Body of pancreas (tissue), 4 donors: ENCODE data around the gene PDIA4. TPM values are rescaled to one million over a fixed set of nuclear protein-coding genes. Genes with fewer than 3 reads are reported as not detected.
"Not testable (repeated sequence)": the region's sequence is repeated elsewhere in the genome, so short reads cannot be mapped to it uniquely, and the experiment has no call there.

Experiments used
- ATAC-seq: fragments of 150-250 bp; one replicate; pipeline ENCODE4 v1.9.1; 2016
- DNase-seq, 4 donors: peaks; one replicate each; pipeline ENCODE4 v3.0.0-alpha.2; 2019
- H3K27ac ChIP-seq, 4 donors: fragments of 200-600 bp; sonication (generic); 1 replicate in 3 of 4; 2 replicates in 1 of 4; pipeline versions ENCODE4 v1.5.1 to v1.6.1; 2016 to 2019; ENCODE audit warnings: mild to moderate bottlenecking in 1 of 4, mixed read lengths in 1 of 4, moderate library complexity in 1 of 4
- H3K27me3 ChIP-seq, 2 donors: fragments of 200-600 bp; sonication (generic); one replicate each; pipeline ENCODE4 v1.6.0; 2016; ENCODE audit warnings: mild to moderate bottlenecking in 1 of 2
- H3K36me3 ChIP-seq, 2 donors: fragments of 200-600 bp; sonication (generic); replicated peaks in 1 of 2; 2 replicates each; pipeline ENCODE4 v1.5.1; 2016; ENCODE audit warnings: low read depth in 2 of 2; ENCODE audit not compliant: insufficient read depth in 1 of 2
- H3K4me1 ChIP-seq: fragments of 200-600 bp; sonication (generic); one replicate; pipeline ENCODE4 v1.6.0; 2016
- H3K4me3 ChIP-seq, 2 donors: fragments of 200-600 bp; sonication (generic); 1 replicate in 1 of 2; 2 replicates in 1 of 2; pipeline ENCODE4 v1.5.1; 2016 to 2019
- H3K9me3 ChIP-seq, 3 donors: fragments of 200-600 bp; sonication (generic); 1 replicate in 2 of 3; 2 replicates in 1 of 3; pipeline ENCODE4 v1.5.1; 2016
- CTCF ChIP-seq, 7 experiments: fragments of 450-650 bp in 4 of 7; fragments of 200-600 bp in 3 of 7; sonication (generic) in 3 of 7; IDR thresholded peaks; one replicate each; pipeline ENCODE4 v1.5.1; 2016 to 2019; ENCODE audit warnings: antibody characterized with exemption in 7 of 7
- POLR2A ChIP-seq, 3 donors: fragments of 450-650 bp; IDR thresholded peaks; one replicate each; pipeline ENCODE4 v1.6.1; 2016; ENCODE audit warnings: antibody characterized with exemption in 3 of 3, mild to moderate bottlenecking in 2 of 3
- WGBS, 2 donors: methylation state at CpG; one replicate each; pipeline ENCODE4 v1.1.5; 2017; 5-methylcytosine and 5-hydroxymethylcytosine counted together
- intact Hi-C: fragments of 100-400 bp; cut with DNase I; formaldehyde crosslinking; loops from one replicate; pipeline ENCODE4 v1.15.1; 2023
- total RNA-seq, 2 donors: library from RNA; depleted of rRNA; stranded (reverse); fragments of >200 nt; gene quantifications; one replicate each; pipeline ENCODE4 v1.1.0, GENCODE V29; 2016

The PDIA4 gene
- total RNA-seq, 2 donors from 2014 or later = 80.4 to 140 TPM

GRCh38 chr7:149050941-149051340 is 22.6 kb upstream of the PDIA4 start:
- DNase-seq (no peak), ATAC-seq (no peak)
- no peak overlapping the region for H3K4me3 ChIP-seq
- intact Hi-C loops = no loop called here
- no peaks in the 10 kb centered on the region for H3K27me3 ChIP-seq
- WGBS, 2 donors = 90 to 94% methylated on average over 3 of the region's 3 CpGs
- TF ChIP-seq POLR2A (IDR thresholded peaks at IDR 0.05) (no peak), CTCF (IDR thresholded peaks at IDR 0.05) (no peak)
- no peaks in the 10 kb centered on the region for H3K36me3 ChIP-seq
- H3K4me1 ChIP-seq = no peaks in the 10 kb centered on the region
- no peaks in the 10 kb centered on the region for H3K9me3 ChIP-seq
- H3K27ac ChIP-seq = no peak overlapping the region

GRCh38 chr7:149048805-149049204 is 20.5 kb upstream of the PDIA4 start:
- Histone ChIP-seq H3K9me3 (no peaks in the 10 kb centered on the region), H3K4me1 (no peaks in the 10 kb centered on the region), H3K36me3 (no peaks in the 10 kb centered on the region), H3K4me3 (no peak overlapping the region), H3K27ac (no peak overlapping the region), H3K27me3 (no peaks in the 10 kb centered on the region)
- intact Hi-C loops = no loop called here
- TF ChIP-seq CTCF (IDR thresholded peaks at IDR 0.05) (no peak), POLR2A (IDR thresholded peaks at IDR 0.05) (no peak)
- 74 to 88% methylated on average over 3 of the region's 3 CpGs for WGBS, 2 donors
- DNase-seq (no peak), ATAC-seq (no peak)

- DNase-seq = no peak
- TF ChIP-seq CTCF (IDR thresholded peaks at IDR 0.05) = no peak
- no peak for TF ChIP-seq POLR2A (IDR thresholded peaks at IDR 0.05)
- no peaks in the 10 kb centered on the region for H3K36me3 ChIP-seq
- no peak overlapping the region for H3K27ac ChIP-seq
- no peaks in the 10 kb centered on the region for H3K4me1 ChIP-seq
- 86 to 96% methylated on average over 2 of the region's 2 CpGs for WGBS, 2 donors
- ATAC-seq = no peak
- no peaks in the 10 kb centered on the region for H3K9me3 ChIP-seq
- H3K4me3 ChIP-seq = no peak overlapping the region
- intact Hi-C loops = no loop called here
- no peaks in the 10 kb centered on the region for H3K27me3 ChIP-seq
Observed at GRCh38 chr7:149046416-149046815, 18.1 kb upstream of the PDIA4 start.

GRCh38 chr7:149043936-149044335 is 15.6 kb upstream of the PDIA4 start:
- H3K36me3 ChIP-seq = no peaks in the 10 kb centered on the region
- intact Hi-C loops = no loop called here
- H3K4me1 ChIP-seq = no peaks in the 10 kb centered on the region
- no peak for ATAC-seq
- no peak for DNase-seq
- H3K27ac ChIP-seq = no peak overlapping the region
- H3K4me3 ChIP-seq = no peak overlapping the region
- WGBS, 2 donors = 74 to 78% methylated on average over 8 of the region's 8 CpGs
- TF ChIP-seq POLR2A (IDR thresholded peaks at IDR 0.05) = no peak
- TF ChIP-seq CTCF (IDR thresholded peaks at IDR 0.05) = no peak
- H3K27me3 ChIP-seq = no peaks in the 10 kb centered on the region
- H3K9me3 ChIP-seq = no peaks in the 10 kb centered on the region

- DNase-seq (no peak), ATAC-seq (no peak)
- intact Hi-C loops = no loop called here
- no peak overlapping the region for H3K27ac ChIP-seq
- no peaks in the 10 kb centered on the region for H3K9me3 ChIP-seq
- no peaks in the 10 kb centered on the region for H3K36me3 ChIP-seq
- WGBS, 2 donors = 65 to 67% methylated on average over 5 of the region's 5 CpGs
- no peak overlapping the region for H3K4me3 ChIP-seq
- no peaks in the 10 kb centered on the region for H3K27me3 ChIP-seq
- H3K4me1 ChIP-seq = no peaks in the 10 kb centered on the region
- TF ChIP-seq CTCF (IDR thresholded peaks at IDR 0.05) (no peak), POLR2A (IDR thresholded peaks at IDR 0.05) (no peak)
Observed at GRCh38 chr7:149041350-149041749, 13.0 kb upstream of the PDIA4 start.

GRCh38 chr7:149038641-149039040 is 10.3 kb upstream of the PDIA4 start:
- WGBS, 2 donors = 87 to 94% methylated on average over 9 to 32 of the region's 32 CpGs
- H3K27me3 ChIP-seq, intact Hi-C loops: not testable (repeated sequence)

More at GRCh38 chr7:149038641-149039040, 10.3 kb upstream of the PDIA4 start:
- not testable (repeated sequence) for H3K9me3 ChIP-seq, H3K27ac ChIP-seq, DNase-seq, ATAC-seq, H3K4me3 ChIP-seq, H3K4me1 ChIP-seq, H3K36me3 ChIP-seq
